ENCODE data around the gene STX1A. TPM values are rescaled to one million over a fixed set of nuclear protein-coding genes. Genes with fewer than 3 reads are reported as not detected.

STX1A gene
- polyA plus RNA-seq, 2 of the 4 experiments (the other 2 are of a cell fraction), result 49.2 to 81.7 TPM

DNA sequence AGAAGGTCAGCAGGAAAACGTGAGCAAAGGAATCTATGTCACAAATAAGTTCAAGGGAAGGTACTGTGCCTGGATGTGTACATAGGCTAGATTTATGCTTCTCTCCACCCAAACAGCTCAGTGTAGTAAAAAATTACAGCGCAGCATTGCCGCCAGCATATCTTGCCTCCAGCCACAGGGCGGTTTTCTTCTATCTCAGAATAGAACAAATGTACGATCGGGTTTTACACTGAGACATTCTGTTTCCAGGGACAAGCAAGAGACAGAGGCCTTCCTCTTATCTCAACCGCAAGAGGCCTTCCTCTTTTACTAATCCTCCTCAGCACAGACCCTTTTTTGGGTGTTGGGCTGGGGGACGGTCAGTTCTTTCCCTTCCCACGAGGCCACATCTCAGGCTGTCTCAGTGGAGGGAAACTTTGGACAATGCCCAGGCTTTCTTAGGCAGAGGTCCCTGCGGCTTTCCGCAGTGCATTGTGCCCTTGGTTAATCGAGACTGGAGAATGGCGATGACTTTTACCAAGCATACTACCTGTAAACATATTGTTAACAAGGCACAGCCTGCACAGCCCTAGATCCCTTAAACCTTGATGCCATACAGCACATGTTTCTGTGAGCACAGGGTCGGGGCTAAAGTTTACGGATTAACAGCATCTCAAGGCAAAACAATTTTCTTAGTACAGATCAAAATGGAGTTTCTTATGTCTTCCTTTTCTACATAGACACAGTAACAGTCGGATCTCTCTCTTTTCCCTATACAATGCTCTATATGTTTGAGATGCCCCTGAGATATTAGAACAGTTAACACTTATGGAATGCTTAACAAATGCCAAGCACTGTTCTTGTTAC, 30.7 kb upstream of the STX1A start:
- no peak overlapping the region for H3K4me3 ChIP-seq
- H3K4me2 ChIP-seq, result no peak overlapping the region
- CTCF ChIA-PET, result interaction anchor here (0.7 to 1.4 kb wide), 2 partner anchors 9 to 105 kb away, joined by 3 to 4 read pairs; no protein-coding TSS in a partner anchor
- H3K27ac ChIP-seq, result no peak overlapping the region
- DNase-seq (ENCODE audit: low read depth in 1 of 2, low spot score in 1 of 2) (no peak), ATAC-seq (no peak), FAIRE-seq (no peak)
- POLR2A ChIA-PET, result no interaction called here
- TF ChIP-seq REST (IDR thresholded peaks at IDR 0.05), result no peak
- TF ChIP-seq FOSL2 (IDR thresholded peaks at IDR 0.05), result no peak
- no peak for TF ChIP-seq FOSL2 (CRISPR knock-in tag; IDR thresholded peaks at IDR 0.05)
- no peaks in the 10 kb centered on the region for H3K9me3 ChIP-seq
- 77% methylated on average over 16 of the region's 16 CpGs for WGBS (ENCODE audit: missing lambda C conversion rate)
- no peaks in the 10 kb centered on the region for H3K4me1 ChIP-seq

- ChIA-PET CTCF (interaction anchor here (0.6 to 4.4 kb wide), 3 partner anchors 11 to 110 kb away, joined by 4 to 21 read pairs (median 6); no protein-coding TSS in a partner anchor), POLR2A (no interaction called here)
- DNase-seq (ENCODE audit: low read depth in 1 of 2, low spot score in 1 of 2) (no peak), ATAC-seq (no peak), FAIRE-seq (no peak)
- no peak overlapping the region for H3K4me3 ChIP-seq
- H3K27ac ChIP-seq, result no peak overlapping the region
- H3K4me2 ChIP-seq, result no peak overlapping the region
- no peaks in the 10 kb centered on the region for H3K9me3 ChIP-seq
- TF ChIP-seq PHF8 (IDR thresholded peaks at IDR 0.05; ENCODE audit: borderline replicate concordance, low read depth) (no peak), NPAS2 (CRISPR knock-in tag; IDR thresholded peaks at IDR 0.05; ENCODE audit: borderline replicate concordance) (no peak), POLR2AphosphoS2 (conservative IDR thresholded peaks at IDR 0.05; ENCODE audit: low read length) (no peak), ELK1 (IDR thresholded peaks at IDR 0.05; ENCODE audit: low read depth, low read length) (no peak), SREBF2 (IDR thresholded peaks at IDR 0.05) (no peak), NFE2L2 (conservative IDR thresholded peaks at IDR 0.05; ENCODE audit: low read length) (no peak), NR3C1 (IDR thresholded peaks at IDR 0.05) (no peak), CHD2 (IDR thresholded peaks at IDR 0.05; ENCODE audit: low read length, partially characterized antibody) (no peak), GATA3 (IDR thresholded peaks at IDR 0.05; ENCODE audit: borderline replicate concordance) (no peak), KDM1A (IDR thresholded peaks at IDR 0.05; ENCODE audit: low read depth) (no peak)
- 86% methylated on average over 4 of the region's 4 CpGs for WGBS (ENCODE audit: missing lambda C conversion rate)
- H3K4me1 ChIP-seq, result peaks cover 10% of the 10 kb centered on the region
Measured at GRCh38 chr7:73746378-73746777, 26.9 kb upstream of the STX1A start.

- DNase-seq (ENCODE audit: low read depth in 1 of 2, low spot score in 1 of 2) (peak in 1 of 2 experiments; percentile 61), FAIRE-seq (no peak), ATAC-seq (no peak)
- ChIA-PET CTCF (interaction anchor here (1.1 to 1.4 kb wide), 2 partner anchors 9 to 112 kb away, joined by 4 to 5 read pairs; no protein-coding TSS in a partner anchor), POLR2A (no interaction called here)
- 69% methylated on average over 33 of the region's 35 CpGs for WGBS (ENCODE audit: missing lambda C conversion rate)
- H3K4me1 ChIP-seq, result peaks cover 11% of the 10 kb centered on the region
- TF ChIP-seq MAZ (IDR thresholded peaks at IDR 0.05; ENCODE audit: borderline replicate concordance, low read depth, low read length), result no peak
- peak; percentile 73 for TF ChIP-seq USF2 (IDR thresholded peaks at IDR 0.05)
- no peak overlapping the region for H3K4me3 ChIP-seq
- H3K4me2 ChIP-seq, result 0 out of 3 replicates have a peak overlapping the region, but pooled peaks have one; percentile 10
- H3K9me3 ChIP-seq, result no peaks in the 10 kb centered on the region
- H3K27ac ChIP-seq, result no peak overlapping the region
Measured at GRCh38 chr7:73742753-73743641, 23.5 kb upstream of the STX1A start.

All from A549 (cell line).